SU-DHL-6 (cell line): ENCODE data around the gene HOXA11.

Experiments used
- CTCF ChIP-seq: fragments of 200-600 bp; sonication (generic); IDR thresholded peaks from one replicate; pipeline ENCODE4 v1.5.1; 2017; ENCODE audit warnings: antibody characterized with exemption, mild to moderate bottlenecking, low read length, moderate library complexity; ENCODE audit not compliant: insufficient read depth, poor library complexity, severe bottlenecking
- EZH2phosphoT487 ChIP-seq: fragments of 200-600 bp; sonication (generic), shearing (Covaris generic); conservative IDR thresholded peaks from 2 replicates; pipeline ENCODE4 v1.6.1; 2018; ENCODE audit warnings: mild to moderate bottlenecking, antibody characterized with exemption, low read length, moderate library complexity, mixed read lengths

GRCh38 chr7:27182861-27183681 is 2.0 kb downstream of the HOXA11 start:
- TF ChIP-seq CTCF, result no peak
- TF ChIP-seq EZH2phosphoT487, result no peak
